DND-41 (cell line): ENCODE data around the gene CEP57L1.

Source experiments
- ATAC-seq: fragments of 200-7000 bp; cut with Tn5 transposase; 3 replicates; pipeline ENCODE4 v1.9.1; 2021; ENCODE audit warnings: low read depth; ENCODE audit not compliant: insufficient read depth
- DNase-seq: peaks from one replicate; pipeline ENCODE4 v3.0.0-alpha.2; 2020
- H2AFZ ChIP-seq: 2 replicates; pipeline ENCODE4 v1.6.0; 2012; ENCODE audit warnings: low read depth, low read length
- H3K27ac ChIP-seq: 2 replicates; pipeline ENCODE4 v1.5.1; 2012; ENCODE audit warnings: low read length, inconsistent platforms
- H3K27me3 ChIP-seq: fragments of 200-600 bp; sonication (generic); 2 replicates; pipeline ENCODE4 v1.6.0; 2012; ENCODE audit warnings: low read length, mild to moderate bottlenecking, inconsistent platforms; ENCODE audit not compliant: insufficient read depth, poor library complexity
- H3K36me3 ChIP-seq: 2 replicates; pipeline ENCODE4 v1.5.1; 2012; ENCODE audit warnings: low read length, inconsistent platforms; ENCODE audit not compliant: insufficient read depth
- H3K4me1 ChIP-seq: 2 replicates; pipeline ENCODE4 v1.5.1; 2012; ENCODE audit warnings: mild to moderate bottlenecking, low read length; ENCODE audit not compliant: insufficient read depth
- H3K4me2 ChIP-seq: 2 replicates; pipeline ENCODE4 v1.6.0; 2012; ENCODE audit warnings: mild to moderate bottlenecking, moderate library complexity, low read length, inconsistent platforms; ENCODE audit not compliant: insufficient read depth
- H3K4me3 ChIP-seq, 2 experiments: fragments of 200-600 bp in 1 of 2; shearing (Covaris generic) in 1 of 2; 2 replicates each; pipeline ENCODE4 v1.5.1; 2012 to 2016; ENCODE audit warnings: inconsistent platforms in 2 of 2, low read length in 2 of 2, mild to moderate bottlenecking in 2 of 2, low read depth in 1 of 2, moderate library complexity in 1 of 2
- H3K79me2 ChIP-seq: 2 replicates; pipeline ENCODE4 v1.6.0; 2012; ENCODE audit warnings: low read length, inconsistent platforms; ENCODE audit not compliant: insufficient read depth
- H3K9ac ChIP-seq: 2 replicates; pipeline ENCODE4 v1.6.0; 2012; ENCODE audit warnings: low read depth, mild to moderate bottlenecking, inconsistent platforms, low read length, moderate library complexity
- H3K9me3 ChIP-seq: 2 replicates; pipeline ENCODE4 v1.5.1; 2012; ENCODE audit warnings: low read length, moderate library complexity, mild to moderate bottlenecking, inconsistent platforms; ENCODE audit not compliant: insufficient read depth, severe bottlenecking
- H4K20me1 ChIP-seq: 2 replicates; pipeline ENCODE4 v1.6.0; 2012; ENCODE audit warnings: low read length; ENCODE audit not compliant: insufficient read depth
- CTCF ChIP-seq: IDR thresholded peaks from 2 replicates; pipeline ENCODE4 v1.5.1; 2012; ENCODE audit warnings: borderline replicate concordance, low read length, moderate library complexity, mild to moderate bottlenecking; ENCODE audit not compliant: poor library complexity, severe bottlenecking; ENCODE audit errors: extremely low read depth
- EZH2 ChIP-seq: IDR thresholded peaks from 3 replicates; pipeline ENCODE4 v1.6.1; 2012; ENCODE audit warnings: borderline replicate concordance, low read depth, mild to moderate bottlenecking, moderate library complexity, low read length, inconsistent platforms; ENCODE audit not compliant: severe bottlenecking

CEP57L1 gene

GRCh38 chr6:109087661-109088264, 7.5 kb upstream of the CEP57L1 start:
- Histone ChIP-seq H3K27ac (no peak overlapping the region), H3K36me3 (no peaks in the 10 kb centered on the region), H2AFZ (no peak overlapping the region), H3K4me3 (no peak overlapping the region), H3K9me3 (no peaks in the 10 kb centered on the region), H3K79me2 (no peaks in the 10 kb centered on the region), H3K4me1 (peaks cover 17% of the 10 kb centered on the region), H3K9ac (no peak overlapping the region), H3K27me3 (no peaks in the 10 kb centered on the region), H3K4me2 (no peak overlapping the region), H4K20me1 (no peaks in the 10 kb centered on the region)
- TF ChIP-seq EZH2 (no peak), CTCF (no peak)
- ATAC-seq (no peak), DNase-seq (no peak)

- DNase-seq (no peak), ATAC-seq (no peak)
- H3K4me2 ChIP-seq = no peak overlapping the region
- H3K4me3 ChIP-seq = no peak overlapping the region
- H2AFZ ChIP-seq = no peak overlapping the region
- H3K9me3 ChIP-seq = no peaks in the 10 kb centered on the region
- peaks cover 29% of the 10 kb centered on the region for H3K4me1 ChIP-seq
- H3K79me2 ChIP-seq = peaks cover 2% of the 10 kb centered on the region; the same call in 1 of the 2 replicates
- H3K27me3 ChIP-seq = no peaks in the 10 kb centered on the region
- TF ChIP-seq EZH2 (no peak), CTCF (no peak)
- H3K36me3 ChIP-seq = no peaks in the 10 kb centered on the region
- H3K27ac ChIP-seq = no peak overlapping the region
- no peaks in the 10 kb centered on the region for H4K20me1 ChIP-seq
- no peak overlapping the region for H3K9ac ChIP-seq
Measured at GRCh38 chr6:109088995-109089394, 6.3 kb upstream of the CEP57L1 start.

GRCh38 chr6:109091314-109092024, 3.8 kb upstream of the CEP57L1 start:
- peak overlapping the region; percentile 82 for H3K4me2 ChIP-seq
- TF ChIP-seq EZH2 = no peak
- no peak for TF ChIP-seq CTCF
- H3K9me3 ChIP-seq = no peaks in the 10 kb centered on the region
- no peak overlapping the region for H2AFZ ChIP-seq
- peaks cover 36% of the 10 kb centered on the region for H3K4me1 ChIP-seq
- no peak for DNase-seq
- no peak overlapping the region for H3K27ac ChIP-seq
- no peaks in the 10 kb centered on the region for H4K20me1 ChIP-seq
- peak overlapping the region in 1 of 2 experiments; percentile 71; a peak in 1 of 4 replicates for H3K4me3 ChIP-seq
- H3K36me3 ChIP-seq = no peaks in the 10 kb centered on the region
- ATAC-seq = no peak
- H3K79me2 ChIP-seq = peaks cover 13% of the 10 kb centered on the region
- H3K9ac ChIP-seq = no peak overlapping the region
- H3K27me3 ChIP-seq = no peaks in the 10 kb centered on the region

- Histone ChIP-seq H3K27ac (no peak overlapping the region), H3K4me1 (peaks cover 42% of the 10 kb centered on the region), H2AFZ (no peak overlapping the region), H3K4me2 (peak overlapping the region; percentile 82), H3K36me3 (no peaks in the 10 kb centered on the region), H3K9ac (peak overlapping the region; percentile 75), H3K4me3 (peak overlapping the region in 1 of 2 experiments; percentile 71; a peak in 1 of 4 replicates), H4K20me1 (no peaks in the 10 kb centered on the region), H3K79me2 (peaks cover 19% of the 10 kb centered on the region), H3K27me3 (no peaks in the 10 kb centered on the region), H3K9me3 (no peaks in the 10 kb centered on the region)
- DNase-seq (no peak), ATAC-seq (no peak)
- TF ChIP-seq EZH2 = no peak
- no peak for TF ChIP-seq CTCF
Measured at GRCh38 chr6:109092074-109092473, 3.2 kb upstream of the CEP57L1 start.
